HepG2 (cell line): ENCODE results near the gene PTPN20.
"Not testable (repeated sequence)": the region's sequence is repeated elsewhere in the genome, so short reads cannot be mapped to it uniquely, and the experiment has no call there.

ENCODE experiments used
- ELF4 ChIP-seq: sonication (generic); formaldehyde crosslinking; IDR thresholded peaks from 2 replicates; pipeline ENCODE4 v1.5.0; 2020; ENCODE audit warnings: missing genetic modification reagents, mild to moderate bottlenecking, moderate library complexity, borderline replicate concordance
- FLYWCH1 ChIP-seq: sonication (generic); formaldehyde crosslinking; IDR thresholded peaks from 2 replicates; pipeline ENCODE4 v1.8.1; 2023; ENCODE audit warnings: mild to moderate bottlenecking, missing genetic modification reagents
- MAFF ChIP-seq: IDR thresholded peaks from 2 replicates; pipeline ENCODE4 v1.6.1; 2011; ENCODE audit warnings: low read depth, low read length, improper control_type of control experiment
- RFX1 ChIP-seq: fragments of 450-650 bp; IDR thresholded peaks from 2 replicates; pipeline ENCODE4 v1.6.1; 2017

- not testable (repeated sequence) for TF ChIP-seq FLYWCH1 (CRISPR knock-in tag); ELF4 (CRISPR knock-in tag); RFX1; MAFF
Observed at GRCh38 chr10:46948687-46949518, 37.7 kb downstream of the PTPN20 start.
